SK-N-SH (cell line): ENCODE results near the gene ANTKMT. TPM values are rescaled to one million over a fixed set of nuclear protein-coding genes. Genes with fewer than 3 reads are reported as not detected.

ENCODE experiments used
- CTCF ChIA-PET: fragments of 300-600, 350-600 bp; formaldehyde crosslinking; extraction: SDS; loops from one replicate; lab custom pipeline; 2021; lab: Yijun Ruan, JAX
- POLR2A ChIA-PET: fragments of 350-600 bp; sonication (Branson Sonifier 250); formaldehyde crosslinking; extraction: SDS; loops from one replicate; lab custom pipeline; 2020; ENCODE audit warnings: antibody characterized with exemption, inconsistent platforms; lab: Yijun Ruan, JAX
- DNase-seq: peaks from one replicate; pipeline ENCODE4 v3.0.0; 2012
- H2AFZ ChIP-seq: fragments of 200-600 bp; sonication (generic); 2 replicates; pipeline ENCODE4 v1.8.1; 2016; ENCODE audit warnings: antibody characterized with exemption, mild to moderate bottlenecking, low read depth
- H3F3A ChIP-seq: fragments of 200-600 bp; sonication (generic); replicated peaks from 2 replicates; pipeline ENCODE3; 2016; ENCODE audit warnings: antibody characterized with exemption, mild to moderate bottlenecking; ENCODE audit not compliant: insufficient read depth
- H3K27ac ChIP-seq, 2 experiments: fragments of 200-500 bp in 1 of 2; fragments of 200-600 bp in 1 of 2; sonication (Bioruptor generic) in 1 of 2; sonication (generic), shearing (Covaris generic) in 1 of 2; 2 replicates each; pipeline versions ENCODE4 v1.5.1 to v1.6.1; 2014 to 2016; ENCODE audit warnings: low read depth in 2 of 2, inconsistent platforms in 1 of 2, low read length in 1 of 2, mild to moderate bottlenecking in 1 of 2, mixed read lengths in 1 of 2
- H3K27me3 ChIP-seq: fragments of 200-600 bp; sonication (generic), shearing (Covaris generic); 2 replicates; pipeline ENCODE4 v1.6.1; 2016; ENCODE audit warnings: mixed run types; ENCODE audit not compliant: insufficient read depth
- H3K36me3 ChIP-seq, 2 experiments: fragments of 200-500 bp in 1 of 2; fragments of 200-600 bp in 1 of 2; sonication (Bioruptor generic) in 1 of 2; sonication (generic) in 1 of 2; replicated peaks in 1 of 2; 2 replicates each; pipeline versions ENCODE3 to v1.5.1; 2014 to 2016; ENCODE audit warnings: low read length in 1 of 2, mild to moderate bottlenecking in 1 of 2; ENCODE audit not compliant: insufficient read depth in 2 of 2, control insufficient read depth in 1 of 2
- H3K4me1 ChIP-seq, 2 experiments: fragments of 200-500 bp in 1 of 2; fragments of 200-600 bp in 1 of 2; sonication (Bioruptor generic) in 1 of 2; sonication (generic), shearing (Covaris generic) in 1 of 2; 2 replicates each; pipeline versions ENCODE4 v1.5.1 to v1.6.1; 2014 to 2016; ENCODE audit warnings: low read depth in 1 of 2, low read length in 1 of 2, mixed run types in 1 of 2; ENCODE audit not compliant: insufficient read depth in 2 of 2, control insufficient read depth in 1 of 2
- H3K4me2 ChIP-seq: fragments of 200-600 bp; sonication (generic), shearing (Covaris generic); 2 replicates; pipeline ENCODE4 v1.6.1; 2017; ENCODE audit warnings: mixed run types
- H3K4me3 ChIP-seq, 2 experiments: fragments of 200-500 bp in 1 of 2; fragments of 200-600 bp in 1 of 2; sonication (Bioruptor generic) in 1 of 2; sonication (generic), shearing (Covaris generic) in 1 of 2; 2 replicates each; pipeline versions ENCODE4 v1.5.1 to v1.8.1; 2014 to 2016; ENCODE audit warnings: low read depth in 2 of 2, inconsistent platforms in 1 of 2, low read length in 1 of 2, mild to moderate bottlenecking in 1 of 2, mixed read lengths in 1 of 2, moderate library complexity in 1 of 2
- H3K79me2 ChIP-seq: fragments of 200-600 bp; sonication (generic); 2 replicates; pipeline ENCODE4 v1.8.1; 2017; ENCODE audit warnings: mild to moderate bottlenecking; ENCODE audit not compliant: insufficient read depth
- H3K9ac ChIP-seq: fragments of 200-600 bp; sonication (generic); 2 replicates; pipeline ENCODE4 v1.6.1; 2017; ENCODE audit warnings: mixed run types
- H3K9me2 ChIP-seq: fragments of 200-600 bp; sonication (generic); 2 replicates; pipeline ENCODE4 v1.6.1; 2017; ENCODE audit warnings: mixed run types
- H3K9me3 ChIP-seq: fragments of 200-600 bp; sonication (generic); 2 replicates; pipeline ENCODE4 v1.6.1; 2017; ENCODE audit warnings: mixed run types, mild to moderate bottlenecking, moderate library complexity
- H4K20me1 ChIP-seq: fragments of 200-600 bp; sonication (generic); 2 replicates; pipeline ENCODE4 v1.6.1; 2017; ENCODE audit warnings: mild to moderate bottlenecking, mixed run types; ENCODE audit not compliant: insufficient read depth
- CHD2 ChIP-seq: fragments of 150-350 bp; IDR thresholded peaks from 2 replicates; pipeline ENCODE4 v1.6.1; 2018; ENCODE audit warnings: low read length; ENCODE audit not compliant: partially characterized antibody
- CTCF ChIP-seq: fragments of 200-600 bp; sonication (generic); IDR thresholded peaks from 2 replicates; pipeline ENCODE4 v1.6.1; 2017; ENCODE audit warnings: antibody characterized with exemption, mild to moderate bottlenecking, moderate library complexity
- EZH2phosphoT487 ChIP-seq: fragments of 200-600 bp; sonication (generic); IDR thresholded peaks from 2 replicates; pipeline ENCODE4 v1.6.1; 2017; ENCODE audit warnings: low read depth, mixed run types, mild to moderate bottlenecking, antibody characterized with exemption, moderate library complexity, borderline replicate concordance
- FOXM1 ChIP-seq: IDR thresholded peaks from 2 replicates; pipeline ENCODE4 v1.4.0; 2012; ENCODE audit warnings: low read depth, mild to moderate bottlenecking
- GABPA ChIP-seq: IDR thresholded peaks from 2 replicates; pipeline ENCODE4 v1.4.0; 2012; ENCODE audit warnings: low read depth, mild to moderate bottlenecking
- MEF2A ChIP-seq: IDR thresholded peaks from 2 replicates; pipeline ENCODE4 v1.4.0; 2012; ENCODE audit warnings: low read depth, borderline replicate concordance
- MXI1 ChIP-seq: IDR thresholded peaks from 2 replicates; pipeline ENCODE4 v1.6.1; 2012; ENCODE audit warnings: mild to moderate bottlenecking, low read depth, low read length, improper control_type of control experiment
- NFIC ChIP-seq: IDR thresholded peaks from 2 replicates; pipeline ENCODE4 v1.4.0; 2012; ENCODE audit warnings: borderline replicate concordance
- NRF1 ChIP-seq: IDR thresholded peaks from 2 replicates; pipeline ENCODE4 v1.6.1; 2012; ENCODE audit warnings: low read depth, mild to moderate bottlenecking, low read length
- PBX3 ChIP-seq: IDR thresholded peaks from 2 replicates; pipeline ENCODE4; 2012
- SIN3A ChIP-seq: IDR thresholded peaks from 2 replicates; pipeline ENCODE4 v1.6.1; 2012; ENCODE audit warnings: low read depth, mild to moderate bottlenecking, low read length, moderate library complexity, borderline replicate concordance
- SMC3 ChIP-seq: IDR thresholded peaks from 2 replicates; pipeline ENCODE4 v1.6.1; 2012; ENCODE audit warnings: low read depth, low read length, improper control_type of control experiment
- TAF1 ChIP-seq: IDR thresholded peaks from 2 replicates; pipeline ENCODE4 v1.6.1; 2012; ENCODE audit warnings: low read depth, mild to moderate bottlenecking, low read length, moderate library complexity, borderline replicate concordance
- TEAD4 ChIP-seq: IDR thresholded peaks from 2 replicates; pipeline ENCODE4 v1.4.0; 2012; ENCODE audit warnings: mild to moderate bottlenecking, borderline replicate concordance; ENCODE audit not compliant: insufficient read depth
- YY1 ChIP-seq: IDR thresholded peaks from 2 replicates; pipeline ENCODE4 v1.4.0; 2012; ENCODE audit warnings: low read depth, mild to moderate bottlenecking
- ZBTB33 ChIP-seq: IDR thresholded peaks from 2 replicates; pipeline ENCODE4 v1.4.0; 2012; ENCODE audit warnings: low read depth, borderline replicate concordance
- WGBS: methylation state at CpG from one replicate; pipeline ENCODE4 v1.1.6; 2017; ENCODE audit warnings: low lambda C conversion rate; 5-methylcytosine and 5-hydroxymethylcytosine counted together
- polyA plus RNA-seq, 3 experiments: library from polyadenylated mRNA; depleted of rRNA; stranded (reverse); fragments of >200 nt; gene quantifications; 2 replicates each; pipeline ENCODE4 v1.2.3, GENCODE V29; 2012
- TF ChIP-seq, protein P1 (sequence below): IDR thresholded peaks from 2 replicates; pipeline ENCODE4 v1.6.1; 2012; ENCODE audit warnings: mild to moderate bottlenecking, low read depth, low read length, moderate library complexity
- TF ChIP-seq, protein P2 (sequence below): fragments of 150-350 bp; IDR thresholded peaks from 2 replicates; pipeline ENCODE4 v1.6.1; 2016; ENCODE audit warnings: mild to moderate bottlenecking, low read depth, low read length
- TF ChIP-seq, protein P3 (sequence below): fragments of 150-350 bp; IDR thresholded peaks from 2 replicates; pipeline ENCODE4 v1.6.1; 2017; ENCODE audit warnings: antibody characterized with exemption, low read length, low read depth, borderline replicate concordance

The ANTKMT gene
- polyA plus RNA-seq, 1 of the 3 experiments (the other 2 are of a cell fraction): 57.4 TPM

GRCh38 chr16:692356-693108, 28.4 kb upstream of the ANTKMT start:
- no peaks in the 10 kb centered on the region for H3K9me2 ChIP-seq
- TF ChIP-seq MEF2A (no peak), TAF1 (no peak), PBX3 (no peak), CHD2 (no peak), MXI1 (no peak), GABPA (no peak), TEAD4 (no peak), EZH2phosphoT487 (no peak), SMC3 (no peak), FOXM1 (no peak), NRF1 (no peak), CTCF (no peak), YY1 (no peak), NFIC (no peak), ZBTB33 (no peak), SIN3A (no peak)
- TF ChIP-seq, protein P1, sequence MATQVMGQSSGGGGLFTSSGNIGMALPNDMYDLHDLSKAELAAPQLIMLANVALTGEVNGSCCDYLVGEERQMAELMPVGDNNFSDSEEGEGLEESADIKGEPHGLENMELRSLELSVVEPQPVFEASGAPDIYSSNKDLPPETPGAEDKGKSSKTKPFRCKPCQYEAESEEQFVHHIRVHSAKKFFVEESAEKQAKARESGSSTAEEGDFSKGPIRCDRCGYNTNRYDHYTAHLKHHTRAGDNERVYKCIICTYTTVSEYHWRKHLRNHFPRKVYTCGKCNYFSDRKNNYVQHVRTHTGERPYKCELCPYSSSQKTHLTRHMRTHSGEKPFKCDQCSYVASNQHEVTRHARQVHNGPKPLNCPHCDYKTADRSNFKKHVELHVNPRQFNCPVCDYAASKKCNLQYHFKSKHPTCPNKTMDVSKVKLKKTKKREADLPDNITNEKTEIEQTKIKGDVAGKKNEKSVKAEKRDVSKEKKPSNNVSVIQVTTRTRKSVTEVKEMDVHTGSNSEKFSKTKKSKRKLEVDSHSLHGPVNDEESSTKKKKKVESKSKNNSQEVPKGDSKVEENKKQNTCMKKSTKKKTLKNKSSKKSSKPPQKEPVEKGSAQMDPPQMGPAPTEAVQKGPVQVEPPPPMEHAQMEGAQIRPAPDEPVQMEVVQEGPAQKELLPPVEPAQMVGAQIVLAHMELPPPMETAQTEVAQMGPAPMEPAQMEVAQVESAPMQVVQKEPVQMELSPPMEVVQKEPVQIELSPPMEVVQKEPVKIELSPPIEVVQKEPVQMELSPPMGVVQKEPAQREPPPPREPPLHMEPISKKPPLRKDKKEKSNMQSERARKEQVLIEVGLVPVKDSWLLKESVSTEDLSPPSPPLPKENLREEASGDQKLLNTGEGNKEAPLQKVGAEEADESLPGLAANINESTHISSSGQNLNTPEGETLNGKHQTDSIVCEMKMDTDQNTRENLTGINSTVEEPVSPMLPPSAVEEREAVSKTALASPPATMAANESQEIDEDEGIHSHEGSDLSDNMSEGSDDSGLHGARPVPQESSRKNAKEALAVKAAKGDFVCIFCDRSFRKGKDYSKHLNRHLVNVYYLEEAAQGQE: no peak
- TF ChIP-seq, protein P2, sequence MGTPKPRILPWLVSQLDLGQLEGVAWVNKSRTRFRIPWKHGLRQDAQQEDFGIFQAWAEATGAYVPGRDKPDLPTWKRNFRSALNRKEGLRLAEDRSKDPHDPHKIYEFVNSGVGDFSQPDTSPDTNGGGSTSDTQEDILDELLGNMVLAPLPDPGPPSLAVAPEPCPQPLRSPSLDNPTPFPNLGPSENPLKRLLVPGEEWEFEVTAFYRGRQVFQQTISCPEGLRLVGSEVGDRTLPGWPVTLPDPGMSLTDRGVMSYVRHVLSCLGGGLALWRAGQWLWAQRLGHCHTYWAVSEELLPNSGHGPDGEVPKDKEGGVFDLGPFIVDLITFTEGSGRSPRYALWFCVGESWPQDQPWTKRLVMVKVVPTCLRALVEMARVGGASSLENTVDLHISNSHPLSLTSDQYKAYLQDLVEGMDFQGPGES: no peak
- TF ChIP-seq, protein P3, sequence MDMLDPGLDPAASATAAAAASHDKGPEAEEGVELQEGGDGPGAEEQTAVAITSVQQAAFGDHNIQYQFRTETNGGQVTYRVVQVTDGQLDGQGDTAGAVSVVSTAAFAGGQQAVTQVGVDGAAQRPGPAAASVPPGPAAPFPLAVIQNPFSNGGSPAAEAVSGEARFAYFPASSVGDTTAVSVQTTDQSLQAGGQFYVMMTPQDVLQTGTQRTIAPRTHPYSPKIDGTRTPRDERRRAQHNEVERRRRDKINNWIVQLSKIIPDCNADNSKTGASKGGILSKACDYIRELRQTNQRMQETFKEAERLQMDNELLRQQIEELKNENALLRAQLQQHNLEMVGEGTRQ: no peak
- no peak overlapping the region for H3K9ac ChIP-seq
- 79% methylated on average over 10 of the region's 10 CpGs for WGBS
- POLR2A ChIA-PET: no interaction called here
- H3K27ac ChIP-seq: no peak overlapping the region
- no peak for DNase-seq
- H3K4me2 ChIP-seq: no peak overlapping the region
- peaks cover 0 to 2% of the 10 kb centered on the region in 2 experiments for H3K36me3 ChIP-seq
- H3K4me3 ChIP-seq: no peak overlapping the region
- H3K79me2 ChIP-seq: peaks cover 8% of the 10 kb centered on the region; the same call in 1 of the 2 replicates
- H2AFZ ChIP-seq: no peak overlapping the region
- no peaks in the 10 kb centered on the region for H3K9me3 ChIP-seq
- H3K27me3 ChIP-seq: no peaks in the 10 kb centered on the region
- peaks cover 20% of the 10 kb centered on the region for H3F3A ChIP-seq
- CTCF ChIA-PET: interaction anchor here (0.7 to 0.9 kb wide), 3 partner anchors 11 to 25 kb away, joined by 3 read pairs; no protein-coding TSS in a partner anchor
- H3K4me1 ChIP-seq: peaks cover 9 to 13% of the 10 kb centered on the region in 2 experiments; a peak in 2 of 4 replicates
- no peaks in the 10 kb centered on the region for H4K20me1 ChIP-seq
